Stimulated activated CD8-positive, alpha-beta memory T cell treated with anti-CD3 and anti-CD28 coated beads, Interleukin-4, amount 100 ng/mL, for 4 hours (primary cell): ENCODE results near the gene PARP2.
"Not testable (repeated sequence)": the region's sequence is repeated elsewhere in the genome, so short reads cannot be mapped to it uniquely, and the experiment has no call there.

ENCODE experiments used
- DNase-seq, 2 donors: peaks; one replicate each; pipeline ENCODE4 v3.0.0-alpha.2; 2020; ENCODE audit warnings: low read depth in 2 of 2, low spot score in 1 of 2

Gene PARP2

GRCh38 chr14:20345366-20345765 is 1.9 kb downstream of the PARP2 start:
- no peak for DNase-seq

- DNase-seq, result no peak
Measured at GRCh38 chr14:20346713-20347112, 3.3 kb downstream of the PARP2 start.

GRCh38 chr14:20347747-20348146 is 4.3 kb downstream of the PARP2 start:
- DNase-seq, result no peak

GRCh38 chr14:20350282-20350681 is 6.8 kb downstream of the PARP2 start:
- DNase-seq, result no peak

GRCh38 chr14:20350860-20351259 is 7.4 kb downstream of the PARP2 start:
- no peak for DNase-seq

GRCh38 chr14:20356422-20356821 is 13.0 kb downstream of the PARP2 start:
- DNase-seq, result no peak

GRCh38 chr14:20358474-20358873 is 15.0 kb downstream of the PARP2 start:
- not testable (repeated sequence) for DNase-seq

- no peak for DNase-seq
Measured at GRCh38 chr14:20365928-20366327, 22.5 kb downstream of the PARP2 start.

- DNase-seq, result no peak
Measured at GRCh38 chr14:20372796-20373195, 29.4 kb downstream of the PARP2 start.

- DNase-seq, result no peak
Measured at GRCh38 chr14:20375471-20375870, 32.0 kb downstream of the PARP2 start.

GRCh38 chr14:20376071-20376588 is 32.7 kb downstream of the PARP2 start:
- no peak for DNase-seq

- DNase-seq, result no peak
Measured at GRCh38 chr14:20377171-20377570, 33.7 kb downstream of the PARP2 start.

GRCh38 chr14:20379743-20380142 is 36.3 kb downstream of the PARP2 start:
- no peak for DNase-seq

GRCh38 chr14:20380681-20381080 is 37.2 kb downstream of the PARP2 start:
- no peak for DNase-seq

- DNase-seq, result no peak
Measured at GRCh38 chr14:20381341-20381740, 37.9 kb downstream of the PARP2 start.

- no peak for DNase-seq
Measured at GRCh38 chr14:20382526-20382925, 39.1 kb downstream of the PARP2 start.

GRCh38 chr14:20383032-20383431 is 39.6 kb downstream of the PARP2 start:
- DNase-seq, result no peak

- no peak for DNase-seq
Measured at GRCh38 chr14:20383636-20384035, 40.2 kb downstream of the PARP2 start.

GRCh38 chr14:20384321-20384720 is 40.9 kb downstream of the PARP2 start:
- no peak for DNase-seq

GRCh38 chr14:20384886-20385285 is 41.5 kb downstream of the PARP2 start:
- DNase-seq, result no peak

- DNase-seq, result no peak
Measured at GRCh38 chr14:20386276-20386855, 42.9 kb downstream of the PARP2 start.

GRCh38 chr14:20387576-20387975 is 44.1 kb downstream of the PARP2 start:
- no peak for DNase-seq

- DNase-seq, result no peak
Measured at GRCh38 chr14:20388159-20388558, 44.7 kb downstream of the PARP2 start.
